ENCODE data around the gene NFATC1. TPM values are rescaled to one million over a fixed set of nuclear protein-coding genes. Genes with fewer than 3 reads are reported as not detected.

NFATC1 gene
- polyA plus RNA-seq, 2 of the 4 experiments (the other 2 are of a cell fraction): 0.52 to 1.7 TPM

- no peak for TF ChIP-seq USF2 (IDR thresholded peaks at IDR 0.05)
These were observed 180.4 kb downstream of the NFATC1 start (continued) for GRCh38 chr18:79575891-79576685.

- FAIRE-seq: no peak
- WGBS (ENCODE audit: missing lambda C conversion rate): no CpG with 5 or more reads among the region's 23 CpGs
- CTCF ChIA-PET: interaction anchor here (1.7 kb wide), 1 partner anchor 67 kb away, joined by 6 read pairs; no protein-coding TSS in a partner anchor
- Histone ChIP-seq H3K4me3 (no peak overlapping the region), H3K4me2 (no peak overlapping the region), H3K27ac (no peak overlapping the region), H3K4me1 (no peaks in the 10 kb centered on the region), H3K9me3 (peaks cover 9% of the 10 kb centered on the region; the same call in 2 of the 3 replicates)
- DNase-seq (ENCODE audit: low read depth in 1 of 2, low spot score in 1 of 2): no peak
- POLR2A ChIA-PET: no interaction called here
- TF ChIP-seq HEYL (CRISPR knock-in tag; IDR thresholded peaks at IDR 0.05): no peak
- ATAC-seq: no peak
These were observed 181.1 kb downstream of the NFATC1 start for GRCh38 chr18:79576686-79577351.

DNA sequence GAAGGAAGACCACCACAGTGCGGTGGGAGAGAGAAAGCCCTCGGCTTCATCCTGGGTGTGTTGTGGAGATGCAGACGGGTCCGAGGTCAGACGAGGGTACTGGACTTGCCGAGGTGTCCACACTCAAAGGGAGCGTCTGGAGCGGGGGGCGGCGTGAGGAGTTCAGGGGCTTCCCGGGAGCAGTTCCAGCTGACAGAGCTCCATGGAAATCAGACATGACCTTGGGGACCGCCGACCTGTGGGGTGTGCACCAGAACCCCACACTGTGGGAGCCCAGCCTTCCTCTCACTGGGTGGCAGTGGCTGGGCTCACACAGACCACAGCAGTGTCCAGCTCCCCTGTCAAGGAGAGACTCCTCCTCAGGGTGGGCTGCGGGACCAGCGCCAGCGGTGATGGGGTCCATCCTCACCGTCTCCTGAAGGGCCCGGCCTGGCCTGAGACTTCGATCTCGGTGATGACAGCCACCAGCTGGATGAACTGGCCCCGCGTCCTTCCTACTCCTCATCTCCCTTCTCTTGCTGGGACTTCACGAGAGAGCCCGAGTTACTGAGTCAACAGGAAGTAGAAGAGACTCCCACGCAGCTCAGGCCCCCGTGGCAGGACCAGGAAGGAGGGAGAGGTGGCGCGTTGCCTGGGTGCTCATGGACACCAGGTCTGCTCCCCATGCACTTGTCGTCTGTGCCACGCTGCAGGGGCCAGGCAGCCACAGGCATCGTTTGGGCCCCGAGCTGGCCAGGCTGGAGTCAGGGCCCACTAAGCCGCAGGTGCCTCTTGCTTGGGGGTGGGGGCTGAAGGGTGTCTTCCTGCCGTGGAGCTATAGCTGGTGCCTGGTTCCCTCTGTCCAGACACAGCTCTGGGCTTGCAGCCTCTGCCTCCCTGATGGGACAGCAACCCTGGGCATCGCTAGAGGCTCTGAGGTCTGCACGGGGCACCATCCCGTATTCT, 182.0 kb downstream of the NFATC1 start:
- H3K4me1 ChIP-seq: no peaks in the 10 kb centered on the region
- POLR2A ChIA-PET: no interaction called here
- H3K9me3 ChIP-seq: peaks cover 8% of the 10 kb centered on the region; the same call in 2 of the 3 replicates
- no peak for FAIRE-seq
- CTCF ChIA-PET: interaction anchor here (1.7 kb wide), 1 partner anchor 66 kb away, joined by 6 read pairs; no protein-coding TSS in a partner anchor
- 70% methylated on average over 13 of the region's 37 CpGs for WGBS (ENCODE audit: missing lambda C conversion rate)
- H3K4me2 ChIP-seq: no peak overlapping the region
- DNase-seq (ENCODE audit: low read depth in 1 of 2, low spot score in 1 of 2): no peak
- TF ChIP-seq HDAC2 (IDR thresholded peaks at IDR 0.05) (no peak), CBX2 (IDR thresholded peaks at IDR 0.05; ENCODE audit: borderline replicate concordance, low read depth) (no peak)
- no peak overlapping the region for H3K27ac ChIP-seq
- ATAC-seq: no peak
- no peak overlapping the region for H3K4me3 ChIP-seq

DNA sequence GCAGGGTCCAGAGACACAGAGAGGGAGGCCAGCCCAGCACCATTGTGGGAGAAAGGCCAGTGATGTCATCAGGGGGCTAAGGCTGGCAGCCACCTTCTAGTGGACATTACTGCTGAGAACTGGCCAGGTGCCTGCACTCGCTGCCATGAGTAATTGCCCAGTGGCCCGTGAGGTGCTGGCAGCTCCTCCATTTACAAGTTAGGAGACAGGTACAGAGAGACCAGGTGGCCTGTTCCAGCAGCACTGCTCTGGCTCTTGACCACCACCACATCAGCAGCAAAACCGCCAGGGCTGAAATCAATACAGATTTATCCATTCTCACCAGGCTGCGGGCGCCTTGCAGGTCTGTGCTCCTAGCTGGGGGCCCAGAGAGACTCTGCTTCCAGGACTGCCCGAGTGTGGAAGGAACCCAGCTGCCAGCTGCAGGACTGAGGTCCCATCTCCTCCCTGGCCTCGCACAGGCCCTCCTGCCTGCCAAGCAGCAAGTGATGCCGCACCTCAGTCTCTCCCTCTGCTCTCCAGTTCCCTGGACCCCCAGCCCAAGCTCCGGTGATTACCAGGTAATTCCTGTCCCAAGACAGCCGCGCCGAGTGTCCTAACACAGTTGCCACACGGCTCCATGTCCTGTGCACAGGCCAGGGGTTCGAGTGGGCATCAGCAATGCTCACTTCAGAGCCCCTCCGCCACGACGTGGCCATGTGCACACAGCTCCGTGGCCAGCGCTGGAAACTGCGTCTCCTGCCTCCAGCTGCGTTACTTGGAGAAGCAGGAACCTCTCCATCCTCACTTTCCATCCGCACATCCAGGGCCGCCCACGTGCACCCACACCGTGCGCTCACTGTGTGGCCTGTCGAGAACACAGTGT, 182.9 kb downstream of the NFATC1 start:
- ATAC-seq (no peak), FAIRE-seq (no peak), DNase-seq (ENCODE audit: low read depth in 1 of 2, low spot score in 1 of 2) (no peak)
- no peak overlapping the region for H3K27ac ChIP-seq
- H3K4me3 ChIP-seq: no peak overlapping the region
- no peaks in the 10 kb centered on the region for H3K4me1 ChIP-seq
- TF ChIP-seq FOSL2 (IDR thresholded peaks at IDR 0.05): no peak
- no peak for TF ChIP-seq FOSL2 (CRISPR knock-in tag; IDR thresholded peaks at IDR 0.05)
- TF ChIP-seq RCOR1 (IDR thresholded peaks at IDR 0.05; ENCODE audit: low read depth, low read length): no peak
- no peak for TF ChIP-seq EP300 (IDR thresholded peaks at IDR 0.05)
- TF ChIP-seq HDAC2 (IDR thresholded peaks at IDR 0.05): no peak
- no peaks in the 10 kb centered on the region for H3K9me3 ChIP-seq
- POLR2A ChIA-PET: no interaction called here
- no peak overlapping the region for H3K4me2 ChIP-seq
- 58% methylated on average over 16 of the region's 27 CpGs for WGBS (ENCODE audit: missing lambda C conversion rate)
- CTCF ChIA-PET: interaction anchor here (1.7 kb wide), 1 partner anchor 65 kb away, joined by 6 read pairs; no protein-coding TSS in a partner anchor

Small RNA genes within 50 kb of the gene (small RNA-seq; reads per million reads assigned to genes)
- 0 reads per million in 6 experiments for gene AC018445.2
